ENCODE results near the gene PHF12.

DNA sequence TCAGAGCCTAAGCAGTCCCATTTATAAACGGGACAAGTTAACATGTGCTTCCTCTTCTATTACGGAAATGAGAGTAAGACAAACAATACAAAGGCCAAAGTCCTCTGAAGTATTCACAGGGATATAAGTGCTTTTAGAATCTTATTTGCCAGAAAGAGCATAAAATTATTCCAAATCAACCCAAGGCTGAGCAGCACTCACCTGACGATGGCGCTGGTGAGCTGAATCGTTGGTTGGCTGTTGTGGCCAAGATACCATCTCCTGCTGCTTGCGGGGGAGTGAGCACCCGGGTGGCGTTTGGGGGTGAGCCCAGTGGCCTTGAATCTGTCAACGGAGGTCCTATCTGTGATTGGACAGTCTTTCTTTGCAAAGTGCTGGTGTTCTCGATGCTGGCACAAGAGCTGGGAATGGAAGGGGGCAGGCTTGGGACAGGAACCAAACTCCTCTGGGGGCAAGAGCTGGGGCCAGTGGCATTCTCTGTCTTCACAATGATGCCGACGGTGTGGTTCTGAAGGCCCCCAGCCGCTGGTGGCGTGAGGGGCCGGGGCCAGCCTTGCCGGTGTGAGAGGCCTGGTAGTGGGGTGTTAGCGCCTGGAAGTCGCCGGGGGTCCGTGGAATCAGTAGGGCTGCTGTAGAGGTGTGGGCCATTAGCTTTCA lies 38.9 kb downstream of the PHF12 start:
- TF ChIP-seq, protein P1, sequence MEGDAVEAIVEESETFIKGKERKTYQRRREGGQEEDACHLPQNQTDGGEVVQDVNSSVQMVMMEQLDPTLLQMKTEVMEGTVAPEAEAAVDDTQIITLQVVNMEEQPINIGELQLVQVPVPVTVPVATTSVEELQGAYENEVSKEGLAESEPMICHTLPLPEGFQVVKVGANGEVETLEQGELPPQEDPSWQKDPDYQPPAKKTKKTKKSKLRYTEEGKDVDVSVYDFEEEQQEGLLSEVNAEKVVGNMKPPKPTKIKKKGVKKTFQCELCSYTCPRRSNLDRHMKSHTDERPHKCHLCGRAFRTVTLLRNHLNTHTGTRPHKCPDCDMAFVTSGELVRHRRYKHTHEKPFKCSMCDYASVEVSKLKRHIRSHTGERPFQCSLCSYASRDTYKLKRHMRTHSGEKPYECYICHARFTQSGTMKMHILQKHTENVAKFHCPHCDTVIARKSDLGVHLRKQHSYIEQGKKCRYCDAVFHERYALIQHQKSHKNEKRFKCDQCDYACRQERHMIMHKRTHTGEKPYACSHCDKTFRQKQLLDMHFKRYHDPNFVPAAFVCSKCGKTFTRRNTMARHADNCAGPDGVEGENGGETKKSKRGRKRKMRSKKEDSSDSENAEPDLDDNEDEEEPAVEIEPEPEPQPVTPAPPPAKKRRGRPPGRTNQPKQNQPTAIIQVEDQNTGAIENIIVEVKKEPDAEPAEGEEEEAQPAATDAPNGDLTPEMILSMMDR (IDR thresholded peaks at IDR 0.05; ENCODE audit: low read depth, low read length): peak; percentile 27; the same call in 1 of the 2 replicates
- no peak for TF ChIP-seq EZH2phosphoT487 (IDR thresholded peaks at IDR 0.05; ENCODE audit: low read depth)

Measured in OCI-LY3 (cell line).